Smooth muscle cell (in vitro differentiated cells): ENCODE data around the gene ARFGEF3. TPM values are rescaled to one million over a fixed set of nuclear protein-coding genes. Genes with fewer than 3 reads are reported as not detected.

ENCODE experiments used
- DNase-seq: peaks from one replicate; lab custom pipeline; 2025; ENCODE audit not compliant: unreplicated experiment; lab: John Stamatoyannopoulos, UW
- H2AFZ ChIP-seq: fragments of 200-600 bp; sonication (generic); 2 replicates; pipeline ENCODE4 v1.6.0; 2016; ENCODE audit warnings: antibody characterized with exemption, low read depth, mild to moderate bottlenecking
- H3F3A ChIP-seq: fragments of 200-600 bp; sonication (generic); 2 replicates; pipeline ENCODE4 v1.6.0; 2017; ENCODE audit warnings: antibody characterized with exemption, low read depth
- H3K27ac ChIP-seq: fragments of 200-600 bp; sonication (generic); 2 replicates; pipeline ENCODE4 v1.5.1; 2016; ENCODE audit warnings: low read depth, mild to moderate bottlenecking
- H3K27me3 ChIP-seq: fragments of 200-600 bp; sonication (generic); 2 replicates; pipeline ENCODE4 v1.6.1; 2016; ENCODE audit warnings: low read depth, mild to moderate bottlenecking
- H3K36me3 ChIP-seq: fragments of 200-600 bp; sonication (generic); 2 replicates; pipeline ENCODE4 v1.5.1; 2016; ENCODE audit warnings: low read depth
- H3K4me1 ChIP-seq: fragments of 200-600 bp; sonication (generic); 2 replicates; pipeline ENCODE4 v1.5.1; 2016; ENCODE audit warnings: low read depth
- H3K4me2 ChIP-seq: fragments of 200-600 bp; sonication (generic); 2 replicates; pipeline ENCODE4 v1.6.0; 2016; ENCODE audit warnings: mild to moderate bottlenecking
- H3K4me3 ChIP-seq: fragments of 200-600 bp; sonication (generic); 2 replicates; pipeline ENCODE4 v1.5.1; 2016; ENCODE audit warnings: mild to moderate bottlenecking
- H3K79me2 ChIP-seq: fragments of 200-600 bp; sonication (generic); 2 replicates; pipeline ENCODE4 v1.6.0; 2016; ENCODE audit warnings: low read depth, mild to moderate bottlenecking
- H3K9ac ChIP-seq: fragments of 200-600 bp; sonication (generic); 2 replicates; pipeline ENCODE4 v1.6.0; 2016; ENCODE audit warnings: low read depth
- H3K9me3 ChIP-seq: fragments of 200-600 bp; sonication (generic); replicated peaks from 2 replicates; pipeline ENCODE4 v1.5.1; 2016; ENCODE audit warnings: low read depth
- H4K20me1 ChIP-seq: fragments of 200-600 bp; sonication (generic); 2 replicates; pipeline ENCODE4 v1.6.0; 2016; ENCODE audit warnings: low read depth
- WGBS: methylation state at CpG from one replicate; pipeline ENCODE4 v1.1.7; 2016; ENCODE audit warnings: low lambda C conversion rate; 5-methylcytosine and 5-hydroxymethylcytosine counted together
- polyA plus RNA-seq: library from polyadenylated mRNA; unstranded; fragments of >200 nt; fragmentation: Nextera tagmentation; extraction: Ambion mirVana; gene quantifications from 2 replicates; pipeline ENCODE4 v1.2.1, GENCODE V29; 2016
- total RNA-seq: library from RNA; depleted of rRNA; stranded (reverse); fragments of >200 nt; gene quantifications from 2 replicates; pipeline ENCODE4 v1.2.3, GENCODE V29; 2014
- TF ChIP-seq, protein P1 (sequence below): fragments of 200-600 bp; sonication (generic); IDR thresholded peaks from 2 replicates; pipeline ENCODE4 v1.5.1; 2017; ENCODE audit warnings: borderline replicate concordance, mild to moderate bottlenecking, antibody characterized with exemption; ENCODE audit not compliant: insufficient read depth, poor library complexity, severe bottlenecking

ARFGEF3 gene
- total and polyA plus RNA-seq, 2 experiments from 2014 or later: 0.06 to 2.2 TPM

DNA sequence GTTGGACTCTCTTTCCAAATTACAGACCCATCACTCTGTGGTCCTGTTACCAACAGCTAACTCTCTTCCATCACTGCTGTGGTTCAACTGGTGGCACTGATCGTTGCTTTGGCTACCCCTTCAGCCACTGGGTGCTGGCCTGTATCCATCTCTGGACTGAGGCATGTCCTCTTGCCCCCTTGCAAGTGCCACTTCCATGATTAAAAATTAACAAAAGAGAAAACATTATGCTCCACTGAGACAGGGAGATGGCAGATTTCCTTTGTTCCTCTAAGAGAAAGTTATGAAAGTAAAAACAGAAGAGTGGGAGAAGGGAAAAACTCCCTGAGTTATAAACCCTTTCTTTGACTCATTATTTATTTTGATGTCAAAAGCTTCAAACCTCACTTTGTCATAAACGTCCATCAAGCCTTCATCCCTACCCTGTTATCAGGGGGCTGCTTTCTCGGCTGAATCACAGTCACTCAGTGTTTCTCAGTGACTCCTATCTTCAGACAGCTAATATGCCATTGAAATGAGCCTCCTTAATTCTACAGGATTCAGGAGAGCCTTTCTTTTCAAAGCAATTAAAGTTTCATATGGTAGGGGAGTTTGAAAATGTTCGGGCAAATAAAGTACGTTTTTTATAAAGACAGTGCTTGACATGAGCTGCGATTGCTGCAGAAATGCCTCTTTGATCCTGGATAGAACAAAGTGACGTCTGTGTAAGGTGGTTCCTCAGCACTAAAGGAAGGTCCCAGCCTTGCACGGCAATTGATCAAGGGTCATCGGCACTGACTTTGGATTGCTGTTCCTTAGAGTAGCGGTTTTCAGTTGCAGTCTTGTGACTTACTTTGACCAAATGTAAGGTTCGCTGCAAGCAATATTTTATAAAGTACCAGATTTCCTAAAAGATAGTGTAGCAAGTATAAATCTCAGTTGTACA lies 106.5 kb downstream of the ARFGEF3 start:
- no peaks in the 10 kb centered on the region for H4K20me1 ChIP-seq
- no peak overlapping the region for H3K4me3 ChIP-seq
- H3K4me2 ChIP-seq: no peak overlapping the region
- H3K27me3 ChIP-seq: no peaks in the 10 kb centered on the region
- no peak overlapping the region for H3K27ac ChIP-seq
- H2AFZ ChIP-seq: no peak overlapping the region
- no peak overlapping the region for H3K9ac ChIP-seq
- H3F3A ChIP-seq: no peaks in the 10 kb centered on the region
- H3K9me3 ChIP-seq: no peaks in the 10 kb centered on the region
- TF ChIP-seq, protein P1, sequence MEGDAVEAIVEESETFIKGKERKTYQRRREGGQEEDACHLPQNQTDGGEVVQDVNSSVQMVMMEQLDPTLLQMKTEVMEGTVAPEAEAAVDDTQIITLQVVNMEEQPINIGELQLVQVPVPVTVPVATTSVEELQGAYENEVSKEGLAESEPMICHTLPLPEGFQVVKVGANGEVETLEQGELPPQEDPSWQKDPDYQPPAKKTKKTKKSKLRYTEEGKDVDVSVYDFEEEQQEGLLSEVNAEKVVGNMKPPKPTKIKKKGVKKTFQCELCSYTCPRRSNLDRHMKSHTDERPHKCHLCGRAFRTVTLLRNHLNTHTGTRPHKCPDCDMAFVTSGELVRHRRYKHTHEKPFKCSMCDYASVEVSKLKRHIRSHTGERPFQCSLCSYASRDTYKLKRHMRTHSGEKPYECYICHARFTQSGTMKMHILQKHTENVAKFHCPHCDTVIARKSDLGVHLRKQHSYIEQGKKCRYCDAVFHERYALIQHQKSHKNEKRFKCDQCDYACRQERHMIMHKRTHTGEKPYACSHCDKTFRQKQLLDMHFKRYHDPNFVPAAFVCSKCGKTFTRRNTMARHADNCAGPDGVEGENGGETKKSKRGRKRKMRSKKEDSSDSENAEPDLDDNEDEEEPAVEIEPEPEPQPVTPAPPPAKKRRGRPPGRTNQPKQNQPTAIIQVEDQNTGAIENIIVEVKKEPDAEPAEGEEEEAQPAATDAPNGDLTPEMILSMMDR: no peak
- WGBS: 71% methylated on average over 11 of the region's 11 CpGs
- no peak for DNase-seq
- H3K4me1 ChIP-seq: no peaks in the 10 kb centered on the region
- H3K79me2 ChIP-seq: no peaks in the 10 kb centered on the region
- no peaks in the 10 kb centered on the region for H3K36me3 ChIP-seq

DNA sequence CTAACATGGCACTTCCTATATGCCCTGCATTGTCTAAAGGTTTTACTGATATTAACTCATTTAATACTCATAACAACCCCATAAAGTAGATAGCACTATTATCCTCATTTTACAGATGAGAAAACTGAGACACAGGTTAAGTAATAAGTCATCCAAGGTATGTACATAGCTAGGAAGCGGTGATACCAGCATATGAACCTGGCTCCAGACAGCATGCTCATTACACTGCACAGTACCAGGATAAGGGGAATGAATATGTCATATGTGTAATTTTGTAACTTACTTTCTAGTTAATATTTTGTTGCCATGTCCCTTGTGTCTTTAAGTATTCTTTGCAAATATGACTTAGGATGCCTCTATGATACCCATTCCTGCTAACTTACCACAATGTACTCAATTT lies 109.7 kb downstream of the ARFGEF3 start:
- Histone ChIP-seq H3K79me2 (no peaks in the 10 kb centered on the region), H3F3A (no peaks in the 10 kb centered on the region), H3K4me1 (peaks cover 3% of the 10 kb centered on the region), H3K4me2 (no peak overlapping the region), H3K9me3 (no peaks in the 10 kb centered on the region), H2AFZ (no peak overlapping the region), H4K20me1 (no peaks in the 10 kb centered on the region), H3K9ac (no peak overlapping the region), H3K4me3 (no peak overlapping the region), H3K36me3 (no peaks in the 10 kb centered on the region), H3K27ac (no peak overlapping the region), H3K27me3 (no peaks in the 10 kb centered on the region)
- 97% methylated on average over 1 of the region's 1 CpG for WGBS
- TF ChIP-seq, protein P1: no peak
- DNase-seq: no peak

DNA sequence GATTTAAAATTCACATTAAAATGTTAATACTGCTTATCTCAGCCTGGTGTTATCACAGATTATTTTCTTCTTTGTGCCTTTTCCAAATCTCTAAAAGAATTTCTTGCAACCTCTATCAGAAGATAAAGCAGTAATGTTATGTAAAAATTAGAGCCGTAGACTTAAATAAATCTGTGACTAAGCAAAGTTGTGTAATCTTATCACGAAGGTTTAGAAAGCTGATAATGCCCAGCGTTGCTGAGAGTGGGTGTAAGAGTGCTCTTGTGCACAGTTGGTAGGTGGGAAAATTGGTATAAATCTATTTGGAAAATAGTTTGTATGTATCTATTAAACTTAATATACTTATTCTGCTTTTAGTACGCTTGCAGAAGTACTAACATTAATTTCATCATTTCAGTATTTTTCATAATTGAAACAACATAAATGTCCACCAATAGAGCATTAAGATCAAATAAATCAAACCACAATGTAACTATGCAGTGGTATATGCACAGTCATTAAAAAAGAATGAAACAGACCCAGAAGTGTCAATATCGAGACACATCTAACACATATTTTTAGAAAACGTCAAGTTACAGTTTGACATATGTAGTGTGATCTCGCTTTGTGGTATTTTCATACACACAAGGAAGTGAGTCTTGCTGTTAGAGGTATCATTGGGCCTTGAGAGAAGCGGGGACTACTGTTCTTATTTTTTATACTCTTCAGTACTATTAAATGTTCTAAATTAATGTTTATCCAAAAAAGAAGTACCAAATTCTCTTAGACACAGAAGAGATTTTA lies 111.0 kb downstream of the ARFGEF3 start:
- Histone ChIP-seq H3K4me3 (no peak overlapping the region), H3K9me3 (no peaks in the 10 kb centered on the region), H3K79me2 (no peaks in the 10 kb centered on the region), H3K9ac (no peak overlapping the region), H3K27ac (no peak overlapping the region), H3K36me3 (no peaks in the 10 kb centered on the region), H4K20me1 (no peaks in the 10 kb centered on the region), H3K27me3 (no peaks in the 10 kb centered on the region), H2AFZ (no peak overlapping the region), H3K4me2 (no peak overlapping the region), H3F3A (no peaks in the 10 kb centered on the region), H3K4me1 (peaks cover 3% of the 10 kb centered on the region)
- no peak for DNase-seq
- 58% methylated on average over 8 of the region's 8 CpGs for WGBS
- TF ChIP-seq, protein P1: no peak
